T1000 (cell line): ENCODE data around the gene TARDBP.
"Not testable (repeated sequence)": the region's sequence is repeated elsewhere in the genome, so short reads cannot be mapped to it uniquely, and the experiment has no call there.

Experiments used
- DNase-seq: peaks from one replicate; lab custom pipeline; 2025; ENCODE audit warnings: mixed read lengths; lab: John Stamatoyannopoulos, UW

TARDBP gene

DNA sequence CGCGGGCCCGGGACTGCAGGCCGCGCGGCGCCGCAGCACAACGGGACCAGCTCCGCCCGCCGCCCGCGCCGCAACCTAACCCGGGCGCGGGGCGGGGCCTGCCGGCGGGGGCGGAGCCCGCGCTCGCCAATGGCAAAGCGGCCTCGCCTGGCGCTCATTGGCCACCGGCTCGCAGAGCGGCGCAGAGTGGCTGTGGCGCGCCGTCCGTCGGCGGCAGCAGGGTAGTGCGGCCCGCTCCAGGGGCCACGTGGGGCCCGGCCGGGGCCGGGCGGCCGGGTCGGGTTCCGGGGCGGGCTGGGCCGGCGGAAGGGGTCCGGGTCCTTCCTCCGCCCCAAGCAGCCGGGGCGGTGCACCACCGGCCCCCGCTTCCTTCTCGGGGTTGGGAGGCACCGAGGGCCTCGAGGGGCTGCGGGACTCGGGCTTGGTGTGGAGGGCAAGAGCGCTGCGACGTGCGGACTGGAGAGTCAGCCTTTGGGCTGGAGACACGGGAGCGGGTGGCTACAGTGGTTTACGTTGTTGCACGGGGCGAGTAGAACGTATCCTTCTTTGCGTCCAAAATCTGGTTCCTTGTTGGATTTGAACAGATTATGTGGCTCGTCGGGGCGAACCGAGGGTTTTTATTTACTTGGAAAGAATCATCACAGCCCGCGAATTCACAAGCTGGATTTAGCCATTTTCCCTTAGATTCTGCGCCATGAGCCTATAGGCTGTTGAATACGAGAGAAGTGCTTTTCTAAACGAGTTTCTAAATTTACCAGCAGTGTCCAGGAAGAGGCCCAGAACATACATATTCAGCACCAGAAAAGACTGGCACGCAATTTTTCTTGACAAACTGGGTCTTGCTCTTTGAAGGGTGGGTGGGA, 47.7 kb downstream of the TARDBP start, which contains the start of gene SRM:
TSS of gene SRM (minus strand) at position 51 of the 863 bp plus-strand sequence. CDS start 75 bp downstream, outside the sequence.
- DNase-seq, result peak; percentile 88

DNA sequence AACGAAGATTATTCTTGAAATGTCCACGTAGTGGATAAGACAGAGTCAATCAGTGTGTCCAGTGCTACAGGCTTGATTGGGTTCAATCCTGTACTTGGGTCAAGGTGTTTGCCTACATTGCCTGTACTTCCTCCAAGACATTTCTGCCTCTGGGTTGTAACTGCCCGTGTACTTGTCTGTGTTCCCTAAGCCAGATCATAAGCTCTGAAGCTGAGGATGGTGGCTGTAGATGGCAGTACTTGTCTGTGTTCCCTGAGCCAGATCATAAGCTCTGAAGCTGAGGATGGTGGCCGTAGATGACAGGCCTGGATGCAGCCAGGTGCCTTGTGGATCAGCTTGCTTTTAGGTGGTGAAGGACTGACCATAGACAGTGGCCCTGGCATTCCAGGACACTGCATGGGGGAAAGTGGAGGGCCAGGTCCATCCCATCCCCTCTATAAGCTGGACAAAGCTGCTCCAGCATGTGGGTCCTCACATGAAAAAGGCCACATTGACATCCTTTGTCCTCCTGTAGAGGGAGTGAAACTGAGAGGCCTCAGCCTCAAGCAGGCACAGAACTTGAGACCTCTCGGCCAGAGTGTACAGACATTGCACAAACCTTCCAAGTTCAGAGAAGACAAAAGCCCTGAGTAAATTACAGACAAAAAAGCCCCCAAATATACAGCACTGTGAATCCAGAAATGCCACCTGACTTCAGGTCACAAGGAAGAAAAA, 49.4 kb downstream of the TARDBP start:
- no peak for DNase-seq

DNA sequence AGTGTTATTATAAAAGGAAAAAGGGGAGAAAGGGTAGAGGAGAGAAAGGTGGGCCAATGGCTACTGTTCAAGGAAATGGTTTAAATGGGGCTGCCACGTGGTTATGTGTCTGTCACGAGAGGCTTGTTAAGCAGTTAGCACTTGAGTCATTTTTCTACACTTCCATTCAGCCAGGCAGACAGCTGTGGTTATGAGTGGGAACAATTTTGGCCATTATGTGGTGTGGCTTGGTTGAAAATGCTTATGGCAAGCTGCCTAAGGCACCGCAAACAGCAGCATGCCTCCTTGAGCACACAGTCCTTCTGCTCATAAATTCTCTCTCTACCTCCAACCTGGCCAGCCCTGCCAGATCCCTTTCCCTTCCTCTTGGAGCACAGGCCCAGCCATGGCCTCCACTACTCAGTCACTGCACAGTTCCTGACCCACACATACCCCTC, 50.5 kb downstream of the TARDBP start:
- no peak for DNase-seq

DNA sequence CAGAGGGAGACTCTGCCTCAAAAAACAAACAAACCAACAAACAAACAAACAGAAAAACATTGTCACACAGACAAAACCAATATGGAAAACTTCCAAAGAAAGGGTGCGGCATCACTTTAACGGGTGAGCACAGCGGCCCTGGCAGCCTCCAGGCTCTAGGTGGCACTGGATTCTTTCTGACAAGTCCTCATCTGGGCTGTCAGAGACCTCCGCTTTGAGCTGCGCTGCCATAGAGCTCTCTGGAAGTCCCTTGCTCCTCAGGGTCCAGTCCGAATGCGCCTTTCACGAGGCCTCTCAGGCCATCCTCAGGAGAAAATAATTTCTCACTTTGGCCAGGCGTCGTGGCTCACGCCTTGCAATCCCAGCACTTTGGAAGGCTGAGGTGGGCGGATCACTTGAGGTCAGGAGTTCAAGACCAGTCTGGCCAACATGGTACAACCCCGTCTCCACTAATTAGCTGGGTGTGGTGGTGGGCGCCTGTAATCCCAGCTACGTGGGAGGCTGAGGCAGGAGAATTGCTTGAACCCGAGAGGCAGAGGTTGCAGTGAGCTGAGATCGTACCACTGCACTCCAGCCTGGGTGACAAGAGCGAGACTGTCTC, 51.6 kb downstream of the TARDBP start:
- not testable (repeated sequence) for DNase-seq

DNA sequence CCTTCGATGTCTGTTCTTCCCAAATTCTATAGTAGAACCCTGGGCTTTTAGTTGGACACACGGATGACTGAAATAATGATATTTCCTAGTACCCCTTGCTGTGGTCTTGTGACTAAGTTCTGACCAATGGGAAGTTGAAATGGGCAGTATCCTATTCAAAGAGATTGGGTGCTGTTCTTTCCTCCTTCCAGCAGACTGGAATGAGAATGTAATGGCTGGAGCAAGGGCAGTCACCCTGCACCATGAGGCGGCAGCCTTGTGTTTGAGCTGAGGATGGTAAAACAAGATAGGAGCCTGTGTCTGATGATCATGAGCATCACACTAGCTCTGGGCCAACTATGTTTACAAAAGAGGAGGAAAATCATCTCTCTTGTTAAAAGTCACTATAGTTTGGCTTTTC, 52.5 kb downstream of the TARDBP start:
- no peak for DNase-seq

DNA sequence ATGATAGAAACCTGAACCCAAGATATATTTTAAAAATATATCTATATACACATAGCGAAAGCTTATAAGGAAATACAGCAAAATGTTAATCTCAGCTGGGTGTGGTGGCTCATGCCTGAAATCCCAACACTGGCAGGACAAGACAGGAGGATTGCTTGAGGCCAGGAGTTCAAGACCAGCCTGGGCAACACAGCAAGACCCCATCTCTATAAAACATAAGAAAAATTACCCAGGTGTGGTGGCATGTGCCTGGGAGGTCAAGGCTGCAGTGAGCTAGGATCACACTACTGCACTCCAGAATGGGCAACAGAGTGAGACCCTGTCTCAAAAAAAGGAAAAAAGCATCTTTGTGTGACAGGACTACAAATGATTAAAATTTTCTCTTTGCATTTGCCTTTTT, 53.3 kb downstream of the TARDBP start:
- no peak for DNase-seq

DNA sequence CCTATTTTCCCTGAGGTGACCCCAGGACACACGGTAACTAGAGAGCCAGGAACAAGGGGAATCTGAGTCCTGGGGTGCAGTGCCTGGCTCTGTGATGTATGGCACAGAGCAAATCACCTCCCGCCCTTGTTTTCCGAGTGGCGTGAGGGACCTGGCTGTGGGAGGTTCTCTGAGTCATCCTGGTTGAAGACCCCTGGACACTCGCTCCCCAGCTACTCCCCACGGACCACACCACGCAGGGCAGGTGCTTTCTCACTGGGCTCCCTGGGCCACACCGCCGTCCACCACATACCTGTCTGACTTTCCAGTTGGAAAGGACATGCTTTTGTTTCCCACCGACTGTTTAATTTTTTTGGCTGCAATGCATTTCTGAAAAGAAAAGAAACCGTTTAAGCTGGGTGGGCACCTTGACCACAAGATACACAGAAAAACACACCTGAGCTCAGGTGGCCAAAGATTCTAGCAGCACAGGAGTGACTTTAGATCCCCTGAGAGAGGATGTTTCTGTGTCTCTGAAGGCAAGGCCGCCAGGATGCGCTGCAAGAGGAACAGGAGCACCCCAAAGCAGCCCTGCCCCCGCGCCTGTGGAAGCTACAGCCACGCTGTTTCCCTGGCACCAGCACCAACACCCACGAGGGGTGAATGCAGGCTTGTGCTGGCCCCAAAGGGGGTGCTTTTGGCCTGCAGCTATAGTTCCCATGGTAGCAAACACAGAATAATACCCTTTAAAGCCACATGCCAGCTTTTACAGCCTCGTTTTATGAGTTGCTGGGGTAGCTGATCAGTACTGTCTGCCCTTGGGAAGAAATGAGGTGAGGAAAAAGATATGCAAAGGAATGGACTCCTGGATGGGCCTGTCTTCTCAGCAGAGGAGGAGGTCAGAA, 55.5 kb downstream of the TARDBP start:
- DNase-seq, result no peak

DNA sequence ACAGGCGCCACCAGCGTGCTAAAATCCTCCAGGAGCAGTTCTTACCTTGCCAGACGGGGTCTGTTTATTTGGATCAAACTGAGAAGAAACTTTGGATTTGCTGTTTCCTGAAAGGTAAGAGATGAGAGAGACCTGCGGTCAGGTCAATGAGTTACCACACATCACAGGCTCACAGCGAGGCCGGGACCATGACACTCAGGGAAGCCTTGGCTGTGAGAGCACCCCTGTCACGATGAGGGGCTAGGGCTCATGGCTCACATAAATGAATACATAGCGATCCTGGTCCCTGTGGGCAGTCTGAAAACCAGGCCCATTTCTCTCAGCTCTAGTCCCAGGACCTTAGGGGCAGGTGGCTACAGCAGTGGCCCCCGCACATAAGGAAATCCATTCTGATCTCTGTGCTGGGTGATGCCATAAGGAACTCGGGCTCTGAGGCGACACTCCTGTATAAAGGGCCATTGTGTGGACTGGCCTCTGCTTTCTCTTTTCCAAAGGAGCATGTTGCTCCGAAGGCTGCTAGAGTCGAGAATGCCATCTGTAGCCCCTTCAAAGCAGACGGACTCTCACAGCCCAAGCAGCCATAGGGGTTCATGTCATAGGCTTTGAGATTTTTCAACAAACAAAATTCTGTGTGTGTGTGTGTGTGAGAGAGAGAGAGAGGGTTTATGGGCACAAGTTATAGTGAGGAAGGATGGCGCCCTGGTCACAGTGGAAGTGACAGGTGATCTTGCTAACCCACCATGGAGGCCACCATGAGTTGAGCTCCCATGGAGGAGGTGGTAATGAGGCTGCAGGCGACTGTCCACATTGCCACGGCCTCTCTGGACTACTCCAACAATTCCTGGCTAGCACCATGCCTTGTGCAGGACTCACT, 56.4 kb downstream of the TARDBP start:
- DNase-seq, result no peak

DNA sequence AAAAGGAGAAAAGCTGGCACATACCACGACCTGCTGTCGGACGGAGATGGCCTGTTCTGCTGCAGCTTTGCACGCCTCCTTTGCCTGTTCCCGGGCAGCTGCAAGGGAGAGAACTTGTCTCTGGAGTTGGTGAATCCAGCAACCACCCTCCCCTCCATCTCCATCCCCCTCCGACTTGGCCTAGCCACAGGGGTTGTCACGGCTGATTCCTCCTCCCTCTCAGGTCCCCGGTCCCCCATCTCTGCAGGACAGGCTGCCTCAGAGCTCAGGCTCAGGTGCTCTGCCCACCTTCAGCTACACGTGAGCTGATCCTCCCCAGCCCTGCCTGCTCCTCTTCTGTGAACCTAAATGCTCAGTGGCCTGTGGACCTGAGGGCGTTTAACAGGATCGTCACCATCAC, 58.4 kb downstream of the TARDBP start:
- DNase-seq, result no peak

DNA sequence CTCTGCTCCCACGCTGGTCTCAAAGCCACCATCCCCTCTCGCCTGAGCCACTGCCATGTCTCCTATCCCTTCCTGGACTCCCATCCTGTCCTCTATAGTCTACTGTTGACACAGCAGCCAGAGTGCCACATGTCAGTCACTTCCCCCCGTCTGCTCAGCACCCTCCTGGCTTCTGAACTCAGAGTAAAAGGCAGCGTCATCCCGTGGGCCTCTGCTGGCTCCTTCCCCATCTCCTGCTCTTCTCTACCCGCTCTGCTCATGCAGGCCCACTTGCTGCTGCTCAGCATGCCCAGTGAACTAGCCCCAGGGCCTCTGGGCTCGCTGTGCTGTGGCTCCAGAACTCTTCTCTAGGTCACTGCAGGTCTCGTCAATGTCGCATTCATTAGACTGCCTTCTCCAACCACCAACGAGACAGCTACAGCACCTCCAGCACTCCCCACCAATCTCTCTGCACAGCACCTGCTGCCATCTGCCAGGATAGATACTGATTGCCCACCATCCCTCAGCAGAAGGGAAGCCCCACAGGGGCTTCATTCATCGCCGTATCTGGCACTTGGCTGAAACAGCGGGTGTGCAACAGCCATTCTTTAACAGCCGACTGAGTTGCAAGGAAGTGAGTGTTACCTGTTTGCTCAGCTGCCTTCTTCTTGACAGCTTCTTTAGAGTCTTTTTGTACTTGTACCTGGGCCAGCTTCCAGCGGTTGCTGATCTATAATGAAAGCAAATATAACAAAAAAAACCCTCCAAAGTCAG, 59.2 kb downstream of the TARDBP start:
- no peak for DNase-seq

DNA sequence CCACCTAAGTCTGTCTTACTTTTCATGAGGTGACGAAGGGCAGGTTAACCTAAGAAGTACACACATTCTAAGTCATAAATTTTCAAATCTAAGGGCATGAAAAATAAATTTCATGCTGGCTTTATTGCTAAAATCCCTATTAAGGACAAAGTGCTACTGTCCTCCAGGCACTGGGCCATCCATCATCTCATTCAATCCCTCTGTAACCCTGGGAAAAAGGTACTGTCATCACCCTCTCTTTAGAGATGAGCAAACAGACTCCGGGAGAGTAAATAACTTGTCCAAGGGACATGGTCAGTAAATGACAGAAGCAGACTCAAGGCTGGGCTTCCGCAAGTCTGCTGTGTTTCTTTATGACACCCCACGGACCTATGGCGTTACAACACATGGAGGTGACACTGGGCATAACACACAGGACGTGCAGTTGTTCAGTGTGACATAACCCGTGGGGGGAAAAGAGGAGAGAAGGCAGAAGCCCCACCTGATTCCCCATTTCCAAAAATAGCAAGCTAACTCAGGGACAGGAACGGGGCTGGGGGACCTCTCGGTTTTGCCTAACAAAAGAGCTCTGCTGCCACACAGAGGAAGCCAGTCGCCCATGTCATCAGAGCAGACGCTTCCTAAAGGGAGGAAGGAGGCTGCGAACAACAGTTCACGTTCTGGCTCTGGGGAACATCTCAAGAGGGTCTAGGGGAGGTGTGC, 59.9 kb downstream of the TARDBP start:
- DNase-seq, result no peak

DNA sequence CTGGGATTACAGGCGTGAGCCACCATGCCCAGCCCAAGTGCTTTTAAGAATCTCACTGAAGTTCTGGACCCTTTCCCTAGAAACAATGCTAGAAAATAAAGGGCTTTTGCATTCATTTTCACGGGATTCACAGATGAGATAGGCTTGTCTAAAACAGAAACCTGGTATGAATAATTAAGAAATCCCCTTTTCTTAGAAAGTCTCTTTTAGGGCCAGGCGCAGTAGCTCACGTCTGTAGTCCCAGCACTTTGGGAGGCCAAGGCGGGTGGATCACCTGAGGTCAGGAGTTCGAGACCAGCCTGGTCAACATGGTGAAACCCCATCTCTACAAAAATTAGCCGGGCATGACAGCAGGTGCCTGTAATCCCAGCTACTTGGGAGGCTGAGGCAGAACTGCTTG, 60.9 kb downstream of the TARDBP start:
- not testable (repeated sequence) for DNase-seq
